HCT116 (cell line): ENCODE data around the gene MTA1.

ENCODE experiments used
- POLR2A ChIP-seq: IDR thresholded peaks from 2 replicates; pipeline ENCODE4 v1.7.0; 2011; ENCODE audit warnings: borderline replicate concordance; ENCODE audit not compliant: insufficient read depth, insufficient read length; ENCODE audit errors: extremely low read depth
- RAD21 ChIP-seq: IDR thresholded peaks from 2 replicates; pipeline ENCODE4 v1.6.1; 2012; ENCODE audit warnings: low read depth, mild to moderate bottlenecking
- SIN3A ChIP-seq: IDR thresholded peaks from 2 replicates; pipeline ENCODE4 v1.6.1; 2012; ENCODE audit warnings: low read depth
- SRF ChIP-seq: IDR thresholded peaks from 2 replicates; pipeline ENCODE4 v1.6.1; 2012; ENCODE audit warnings: low read depth

- TF ChIP-seq RAD21: no peak
- no peak for TF ChIP-seq POLR2A
- TF ChIP-seq SIN3A: no peak
- TF ChIP-seq SRF: no peak
Observed at GRCh38 chr14:105490267-105490571, 70.6 kb downstream of the MTA1 start.
